HCT116 (cell line): ENCODE results near the gene TWF2. TPM values are rescaled to one million over a fixed set of nuclear protein-coding genes. Genes with fewer than 3 reads are reported as not detected.
A peak's percentile ranks its signal among the peaks of the same experiment; 100 is the strongest.

Experiments used
- ATAC-seq: fragments of 200-7000 bp; cut with Tn5 transposase; 2 replicates; pipeline ENCODE4 v1.9.1; 2020; ENCODE audit warnings: mild to moderate bottlenecking, moderate library complexity
- BruUV-seq: library from RNA; stranded (reverse); fragments of 400-500 nt; replicated peaks from 2 replicates; lab custom pipeline; 2021; lab: Mats Ljungman, UMichigan
- CTCF ChIA-PET: fragments of 300-600 bp; sonication (Branson Sonifier 250); formaldehyde crosslinking; loops from one replicate; lab custom pipeline; 2021; ENCODE audit warnings: antibody characterized with exemption; lab: Charles Lee
- POLR2A ChIA-PET: fragments of 300-600, 350-600 bp; sonication (Branson Sonifier 250); formaldehyde crosslinking; loops from one replicate; lab custom pipeline; 2021; ENCODE audit warnings: antibody characterized with exemption; lab: Charles Lee
- RAD21 ChIA-PET, 2 experiments: fragments of 300-600 bp; sonication (Branson Sonifier 250); formaldehyde crosslinking; loops; one replicate each; lab custom pipeline; 2023; ENCODE audit warnings: low total read pairs in 2 of 2; ENCODE audit not compliant: uncharacterized antibody in 2 of 2, unreplicated experiment in 2 of 2, low non-redundant PET in 1 of 2; lab: Charles Lee
- DNase-seq: peaks from one replicate; pipeline ENCODE4 v3.0.0-alpha.2; 2010; ENCODE audit warnings: low read depth, low spot score
- H2AFZ ChIP-seq: fragments of 200-600 bp; shearing (Covaris generic), sonication (generic); 2 replicates; pipeline ENCODE4 v1.6.1; 2017; ENCODE audit warnings: low read depth, mixed run types, mixed read lengths, antibody characterized with exemption, low read length; ENCODE audit not compliant: poor library complexity, severe bottlenecking
- H3K27ac ChIP-seq: 2 replicates; pipeline ENCODE4 v1.5.1; 2012; ENCODE audit warnings: low read depth, low read length
- H3K27me3 ChIP-seq: fragments of 200-600 bp; sonication (generic); 2 replicates; pipeline ENCODE4 v1.6.1; 2016; ENCODE audit warnings: mixed run types, low read length, mixed read lengths; ENCODE audit not compliant: insufficient read depth
- H3K36me3 ChIP-seq, 2 experiments: fragments of 200-500 bp in 1 of 2; fragments of 200-600 bp in 1 of 2; sonication (Bioruptor generic) in 1 of 2; sonication (generic) in 1 of 2; 2 replicates each; pipeline versions ENCODE4 v1.5.1 to v1.6.1; 2014 to 2016; ENCODE audit warnings: low read length in 2 of 2, inconsistent platforms in 1 of 2, mixed read lengths in 1 of 2, mixed run types in 1 of 2; ENCODE audit not compliant: insufficient read depth in 2 of 2, control insufficient read depth in 1 of 2
- H3K4me1 ChIP-seq, 2 experiments: fragments of 200-600 bp in 1 of 2; sonication (generic) in 1 of 2; 2 replicates each; pipeline versions ENCODE4 v1.5.1 to v1.6.1; 2012 to 2017; ENCODE audit warnings: low read length in 2 of 2, inconsistent platforms in 1 of 2, mild to moderate bottlenecking in 1 of 2, mixed read lengths in 1 of 2, mixed run types in 1 of 2, moderate library complexity in 1 of 2; ENCODE audit not compliant: insufficient read depth in 2 of 2, control insufficient read depth in 1 of 2
- H3K4me2 ChIP-seq: fragments of 200-600 bp; sonication (generic); 2 replicates; pipeline ENCODE4 v1.6.1; 2017; ENCODE audit warnings: mixed run types, low read length, mixed read lengths
- H3K4me3 ChIP-seq, 2 experiments: fragments of 200-600 bp in 1 of 2; sonication (generic) in 1 of 2; replicated peaks in 1 of 2; 2 replicates each; pipeline ENCODE4 v1.5.1; 2011 to 2016; ENCODE audit warnings: low read length in 2 of 2, control low read depth in 1 of 2, low read depth in 1 of 2, mild to moderate bottlenecking in 1 of 2, mixed read lengths in 1 of 2, mixed run types in 1 of 2
- H3K79me2 ChIP-seq: fragments of 200-600 bp; sonication (generic); 2 replicates; pipeline ENCODE4 v1.6.1; 2017; ENCODE audit warnings: mild to moderate bottlenecking, mixed run types, low read length, moderate library complexity, mixed read lengths; ENCODE audit not compliant: insufficient read depth
- H3K9ac ChIP-seq: fragments of 200-600 bp; sonication (generic); 2 replicates; pipeline ENCODE4 v1.6.1; 2016; ENCODE audit warnings: low read length, mixed read lengths
- H3K9me2 ChIP-seq: fragments of 200-600 bp; sonication (generic), shearing (Covaris generic); 2 replicates; pipeline ENCODE4 v1.6.1; 2017; ENCODE audit warnings: mixed run types, mild to moderate bottlenecking, moderate library complexity; ENCODE audit not compliant: insufficient read depth
- H3K9me3 ChIP-seq, 2 experiments: fragments of 200-500 bp in 1 of 2; fragments of 200-600 bp in 1 of 2; sonication (Bioruptor generic) in 1 of 2; sonication (generic) in 1 of 2; 2 replicates each; pipeline ENCODE4 v1.6.1; 2014 to 2017; ENCODE audit warnings: low read length in 2 of 2, mixed read lengths in 2 of 2, inconsistent platforms in 1 of 2, low read depth in 1 of 2, mild to moderate bottlenecking in 1 of 2, mixed run types in 1 of 2, moderate library complexity in 1 of 2; ENCODE audit not compliant: control insufficient read depth in 1 of 2, insufficient read depth in 1 of 2
- H4K20me1 ChIP-seq: fragments of 200-600 bp; sonication (generic), shearing (Covaris generic); 2 replicates; pipeline ENCODE4 v1.6.1; 2017; ENCODE audit warnings: mixed run types, mild to moderate bottlenecking, moderate library complexity; ENCODE audit not compliant: insufficient read depth
- CTCF ChIP-seq, 3 experiments: fragments of 200-600 bp in 1 of 3; sonication (generic) in 1 of 3; IDR thresholded peaks in 2 of 3; conservative IDR thresholded peaks in 1 of 3; 2 replicates each; pipeline ENCODE4 v1.5.1; 2012 to 2017; ENCODE audit warnings: low read depth in 2 of 3, low read length in 2 of 3, antibody characterized with exemption in 1 of 3, borderline replicate concordance in 1 of 3, control low read depth in 1 of 3, mild to moderate bottlenecking in 1 of 3, mixed read lengths in 1 of 3, mixed run types in 1 of 3, moderate library complexity in 1 of 3; ENCODE audit not compliant: insufficient read depth in 1 of 3
- MAX ChIP-seq: IDR thresholded peaks from 2 replicates; pipeline ENCODE4 v1.6.1; 2012
- ZBTB33 ChIP-seq: IDR thresholded peaks from 2 replicates; pipeline ENCODE4 v1.6.1; 2011; ENCODE audit warnings: mild to moderate bottlenecking, low read length, moderate library complexity; ENCODE audit not compliant: insufficient replicate concordance; ENCODE audit errors: extremely low read depth
- ZFX ChIP-seq: fragments of 450-650 bp; IDR thresholded peaks from 2 replicates; pipeline ENCODE4 v1.6.1; 2017
- intact Hi-C: fragments of 100-400 bp; cut with micrococcal nuclease; formaldehyde crosslinking; loops from 2 replicates; pipeline ENCODE4 v1.10.0; 2022
- total RNA-seq: library from RNA; stranded (reverse); gene quantifications from one replicate; pipeline ENCODE4 v1.2.1, GENCODE V29; 2021; ENCODE audit not compliant: unreplicated experiment

The TWF2 gene
- total RNA-seq, 1 experiment from 2014 or later, result 100 TPM

- Histone ChIP-seq H3K36me3 (peaks cover 0 to 12% of the 10 kb centered on the region in 2 experiments; a peak in 2 of 4 replicates), H4K20me1 (peaks cover 12% of the 10 kb centered on the region; the same call in 1 of the 2 replicates), H3K9me2 (no peaks in the 10 kb centered on the region), H2AFZ (no peak overlapping the region), H3K79me2 (peaks cover 52% of the 10 kb centered on the region), H3K9ac (peak overlapping the region; percentile 98), H3K27me3 (no peaks in the 10 kb centered on the region), H3K4me1 (peaks cover 15 to 48% of the 10 kb centered on the region in 2 experiments; a peak in 3 of 4 replicates), H3K4me3 (peak overlapping the region; percentile 94 to 99), H3K4me2 (peak overlapping the region; percentile 80), H3K27ac (peak overlapping the region; percentile 93), H3K9me3 (no peaks in the 10 kb centered on the region)
- POLR2A ChIA-PET, result interaction anchor here (1.0 to 3.0 kb wide), 7 partner anchors 9 to 47 kb away, joined by 3 to 18 read pairs (median 4); partner anchors contain the start of genes GLYCTK and TWF2
- CTCF ChIA-PET, result interaction anchor here (1.0 to 1.6 kb wide), 8 partner anchors 11 to 134 kb away, joined by 3 to 4 read pairs (median 3); no protein-coding TSS in a partner anchor
- ATAC-seq, result peak; percentile 75
- TF ChIP-seq MAX (peak; percentile 38; the same call in 1 of the 2 replicates), ZBTB33 (no peak), ZFX (peak; percentile 88), CTCF (IDR thresholded peaks at IDR 0.05 in 2 of 3, conservative IDR thresholded peaks at IDR 0.05 in 1 of 3; ENCODE audit: borderline replicate concordance in 1 of 3, insufficient read depth in 1 of 3, low read depth in 2 of 3, low read length in 2 of 3) (peak in 1 of 3 experiments; percentile 30; a peak in 2 of 6 replicates)
- RAD21 ChIA-PET, result no interaction called here
- intact Hi-C loops, result loop anchor here (2.0 kb wide), 1 partner anchor 39 kb away; the partner anchor contains the start of gene TWF2
- no TSS peak for BruUV-seq
- no peak for DNase-seq
Observed at GRCh38 chr3:52277972-52278509, 39.1 kb upstream of the TWF2 start.
